K562 (cell line): ENCODE results near the gene PLA1A. TPM values are rescaled to one million over a fixed set of nuclear protein-coding genes. Genes with fewer than 3 reads are reported as not detected.

Source experiments
- EZH2 ChIP-seq: IDR thresholded peaks from 2 replicates; pipeline ENCODE4 v1.6.1; 2012; ENCODE audit warnings: low read depth, mild to moderate bottlenecking, inconsistent platforms, low read length, borderline replicate concordance
- GMEB1 ChIP-seq: fragments of 250-450 bp; sonication (Bioruptor Pico); IDR thresholded peaks from 2 replicates; pipeline ENCODE4 v1.4.0; 2020; ENCODE audit warnings: mild to moderate bottlenecking
- GTF2F1 ChIP-seq: IDR thresholded peaks from 2 replicates; pipeline ENCODE4 v1.6.1; 2011; ENCODE audit warnings: low read depth, low read length, improper control_type of control experiment
- MECOM ChIP-seq: fragments of 250-450 bp; sonication (Bioruptor Pico); IDR thresholded peaks from 2 replicates; pipeline ENCODE4 v1.8.0; 2022; ENCODE audit warnings: inconsistent platforms
- SPI1 ChIP-seq: IDR thresholded peaks from 2 replicates; pipeline ENCODE4 v1.6.1; 2011; ENCODE audit warnings: low read depth, low read length, control low read depth, borderline replicate concordance
- XRCC4 ChIP-seq: IDR thresholded peaks from one replicate; pipeline ENCODE4 v1.6.1; 2011; ENCODE audit not compliant: insufficient read depth, insufficient read length; ENCODE audit errors: extremely low read depth
- ZC3H4 ChIP-seq: sonication (generic); formaldehyde crosslinking; IDR thresholded peaks from 2 replicates; pipeline ENCODE4 v1.9.0; 2021; ENCODE audit warnings: missing genetic modification reagents, borderline replicate concordance
- ZNF212 ChIP-seq: fragments of 450-650 bp; formaldehyde crosslinking; IDR thresholded peaks from 2 replicates; pipeline ENCODE4 v1.4.0; 2020; ENCODE audit warnings: mild to moderate bottlenecking
- ZNF311 ChIP-seq: fragments of 250-450 bp; sonication (Bioruptor Pico); IDR thresholded peaks from 2 replicates; pipeline ENCODE4 v1.4.0; 2020; ENCODE audit warnings: mild to moderate bottlenecking, moderate library complexity
- ZNF395 ChIP-seq: fragments of 200-800 bp; sonication (Bioruptor generic); IDR thresholded peaks from 2 replicates; pipeline ENCODE4 v1.6.1; 2017; ENCODE audit warnings: missing genetic modification characterization, missing compliant biosample characterization
- polyA plus RNA-seq, 8 experiments: library from polyadenylated mRNA; depleted of rRNA in 4 of 8; stranded (reverse) in 5 of 8; unstranded in 3 of 8; fragments of >200 nt; fragmentation: Nextera tagmentation in 2 of 8; fragmentation: Illumina TruSeq in 1 of 8; extraction: Ambion mirVana in 2 of 8; extraction: Trizol in 1 of 8; gene quantifications; 2 replicates each; pipeline versions ENCODE4 v1.2.1 to v1.2.3, GENCODE V29; 2011 to 2014; ENCODE audit warnings: inconsistent platforms in 1 of 8, missing spikeins in 1 of 8
- total RNA-seq, 7 experiments: library from RNA; depleted of rRNA in 6 of 7; stranded (reverse); fragments of >200 nt in 6 of 7; fragmentation: Illumina TruSeq in 2 of 7; extraction: Trizol in 2 of 7; gene quantifications; 2 replicates each; pipeline versions ENCODE4 v1.2.1 to v1.2.3, GENCODE V29; 2011 to 2021; ENCODE audit warnings: low replicate concordance in 1 of 7
- TF ChIP-seq, protein P1 (sequence below): fragments of 450-650 bp; IDR thresholded peaks from 2 replicates; pipeline ENCODE4 v1.6.1; 2016; ENCODE audit warnings: antibody characterized with exemption
- TF ChIP-seq, protein P2 (sequence below), 3 experiments: IDR thresholded peaks in 2 of 3; conservative IDR thresholded peaks in 1 of 3; 2 replicates each; pipeline ENCODE4 v1.5.1; 2011 to 2012; ENCODE audit warnings: low read length in 3 of 3, mild to moderate bottlenecking in 3 of 3, control low read depth in 2 of 3, improper control_type of control experiment in 1 of 3, inconsistent platforms in 1 of 3, low read depth in 1 of 3, mixed read lengths in 1 of 3, moderate library complexity in 1 of 3; ENCODE audit not compliant: insufficient read depth in 2 of 3

Gene PLA1A
- total and polyA plus RNA-seq, 9 of the 15 experiments (the other 6 are each of a cell fraction or from before 2014, with no cell fraction given) = not detected

DNA sequence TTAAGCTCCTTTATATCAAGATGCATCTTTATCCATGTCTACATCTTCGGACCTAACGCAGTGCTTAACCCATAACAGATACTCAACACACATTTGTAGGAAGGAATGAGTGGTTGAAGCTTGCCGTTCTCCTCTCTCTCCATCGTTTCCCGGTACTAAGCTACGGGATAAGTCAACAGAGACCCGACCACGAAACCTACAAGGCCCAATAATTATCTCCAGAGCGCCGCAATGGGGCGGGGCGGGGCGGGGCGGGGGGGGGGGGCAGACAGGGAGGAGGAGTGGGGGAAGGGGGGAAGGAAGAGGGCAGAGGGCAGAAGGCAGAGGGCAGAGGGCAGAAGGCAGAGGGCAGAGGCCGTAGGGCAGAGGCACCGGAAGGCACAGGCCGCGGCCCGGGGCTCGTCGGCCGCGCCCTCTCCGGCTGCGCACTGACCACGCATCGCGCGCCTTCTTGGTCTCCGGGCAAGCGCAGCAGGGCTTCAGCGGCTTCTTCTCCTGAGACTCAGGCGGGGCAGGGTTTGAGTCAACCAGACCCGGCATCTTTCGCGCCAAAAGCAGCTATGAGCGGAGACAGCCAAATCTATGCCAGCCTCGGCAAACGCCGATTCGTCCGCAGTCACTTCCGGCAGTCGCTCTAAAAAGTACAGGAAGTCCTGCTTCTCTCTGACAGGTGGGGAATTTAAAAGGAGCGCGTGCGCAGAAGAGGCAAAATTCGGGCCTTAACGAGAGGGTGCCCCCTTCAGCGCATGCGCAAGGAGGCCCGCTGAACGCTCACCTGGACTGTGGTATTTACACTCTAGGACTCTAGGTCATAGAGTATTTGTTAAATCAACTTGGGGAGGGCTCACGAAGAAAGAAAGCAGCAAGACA, 79.3 kb downstream of the PLA1A start, which contains the start of gene COX17 (continued):
- TF ChIP-seq ZNF395 (CRISPR knock-in tag) (peak; percentile 20; the same call in 1 of the 2 replicates), GMEB1 (CRISPR knock-in tag) (peak; percentile 37; the same call in 1 of the 2 replicates), ZNF311 (CRISPR knock-in tag) (no peak), GTF2F1 (no peak), ZC3H4 (no peak), EZH2 (no peak), MECOM (CRISPR knock-in tag) (no peak), XRCC4 (no peak), SPI1 (no peak), ZNF212 (CRISPR knock-in tag) (no peak)
- TF ChIP-seq, protein P1, sequence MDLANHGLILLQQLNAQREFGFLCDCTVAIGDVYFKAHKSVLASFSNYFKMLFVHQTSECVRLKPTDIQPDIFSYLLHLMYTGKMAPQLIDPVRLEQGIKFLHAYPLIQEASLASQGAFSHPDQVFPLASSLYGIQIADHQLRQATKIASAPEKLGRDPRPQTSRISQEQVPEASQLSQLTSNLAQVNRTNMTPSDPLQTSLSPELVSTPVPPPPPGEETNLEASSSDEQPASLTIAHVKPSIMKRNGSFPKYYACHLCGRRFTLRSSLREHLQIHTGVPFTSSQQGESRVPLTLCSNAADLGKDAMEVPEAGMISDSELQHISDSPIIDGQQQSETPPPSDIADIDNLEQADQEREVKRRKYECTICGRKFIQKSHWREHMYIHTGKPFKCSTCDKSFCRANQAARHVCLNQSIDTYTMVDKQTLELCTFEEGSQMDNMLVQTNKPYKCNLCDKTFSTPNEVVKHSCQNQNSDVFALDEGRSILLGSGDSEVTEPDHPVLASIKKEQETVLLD = peak; percentile 98
- TF ChIP-seq, protein P2, sequence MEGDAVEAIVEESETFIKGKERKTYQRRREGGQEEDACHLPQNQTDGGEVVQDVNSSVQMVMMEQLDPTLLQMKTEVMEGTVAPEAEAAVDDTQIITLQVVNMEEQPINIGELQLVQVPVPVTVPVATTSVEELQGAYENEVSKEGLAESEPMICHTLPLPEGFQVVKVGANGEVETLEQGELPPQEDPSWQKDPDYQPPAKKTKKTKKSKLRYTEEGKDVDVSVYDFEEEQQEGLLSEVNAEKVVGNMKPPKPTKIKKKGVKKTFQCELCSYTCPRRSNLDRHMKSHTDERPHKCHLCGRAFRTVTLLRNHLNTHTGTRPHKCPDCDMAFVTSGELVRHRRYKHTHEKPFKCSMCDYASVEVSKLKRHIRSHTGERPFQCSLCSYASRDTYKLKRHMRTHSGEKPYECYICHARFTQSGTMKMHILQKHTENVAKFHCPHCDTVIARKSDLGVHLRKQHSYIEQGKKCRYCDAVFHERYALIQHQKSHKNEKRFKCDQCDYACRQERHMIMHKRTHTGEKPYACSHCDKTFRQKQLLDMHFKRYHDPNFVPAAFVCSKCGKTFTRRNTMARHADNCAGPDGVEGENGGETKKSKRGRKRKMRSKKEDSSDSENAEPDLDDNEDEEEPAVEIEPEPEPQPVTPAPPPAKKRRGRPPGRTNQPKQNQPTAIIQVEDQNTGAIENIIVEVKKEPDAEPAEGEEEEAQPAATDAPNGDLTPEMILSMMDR (IDR thresholded peaks at IDR 0.05 in 2 of 3, conservative IDR thresholded peaks at IDR 0.05 in 1 of 3; ENCODE audit: insufficient read depth in 2 of 3, low read depth in 1 of 3, low read length in 3 of 3) = 0 out of 6 replicates have a peak, but pooled peaks of 1 of the 3 experiments have one; percentile 5
